GM19468 (cell line): Measurements from ENCODE around the gene RIT1.
"Not testable (repeated sequence)": the region's sequence is repeated elsewhere in the genome, so short reads cannot be mapped to it uniquely, and the experiment has no call there.

Experiments used
- ATAC-seq: cut with Tn5 transposase; IDR thresholded peaks from one replicate; pipeline ENCODE4 v1.9.1; 2021; ENCODE audit warnings: mild to moderate bottlenecking, moderate library complexity, moderate number of reproducible peaks; ENCODE audit not compliant: unreplicated experiment; ENCODE audit errors: extremely low read depth

RIT1 gene

DNA sequence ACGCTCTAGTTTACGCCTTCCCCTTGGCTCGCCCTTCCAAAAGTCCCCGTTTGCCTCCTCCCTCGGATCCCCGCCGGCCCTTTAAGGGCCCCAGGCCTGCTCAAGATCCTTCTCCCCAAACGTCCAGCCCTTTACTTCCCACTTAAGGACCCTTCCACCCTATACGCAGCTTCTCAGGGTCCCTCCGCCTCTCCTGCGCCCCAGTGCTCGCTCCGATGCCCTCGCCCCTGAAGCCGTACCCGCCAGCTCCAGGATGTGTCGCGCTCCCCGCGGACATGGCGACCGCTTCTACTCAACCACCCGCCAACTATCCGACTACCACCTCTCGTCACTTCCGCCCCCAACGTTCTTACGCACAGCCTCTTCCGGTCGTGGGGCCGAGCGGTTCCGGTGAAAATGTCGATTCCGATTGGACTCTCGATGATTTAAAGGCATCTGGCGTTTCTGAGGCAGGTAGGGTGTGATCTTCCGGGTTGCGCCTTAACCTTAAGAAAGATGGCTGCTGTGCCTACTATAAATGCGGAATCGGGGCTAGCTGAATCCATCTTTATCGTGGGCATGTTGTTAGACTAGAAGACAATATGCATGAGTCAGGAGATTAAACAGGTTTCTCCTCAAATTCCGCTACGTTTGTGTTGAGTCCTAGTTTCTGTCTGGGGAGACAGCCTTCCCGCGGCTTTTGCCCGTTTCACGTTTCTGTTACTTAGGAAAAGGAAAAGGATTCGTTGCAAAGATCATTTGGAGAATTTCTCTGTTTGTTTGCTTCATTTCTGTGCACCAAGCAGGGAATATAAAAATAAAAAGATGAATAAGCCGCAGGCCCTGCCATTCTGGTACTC lies 23.2 kb upstream of the RIT1 start, which contains the start of gene KHDC4:
Gene KHDC4, minus strand, starts transcription at position 317 of the 839 bp plus-strand sequence. Its CDS starts 40 bp downstream, at position 277.
- ATAC-seq, result peak; percentile 73

GRCh38 chr1:155933591-155934096 lies 22.5 kb upstream of the RIT1 start:
- ATAC-seq, result no peak

GRCh38 chr1:155932487-155932886 lies 21.3 kb upstream of the RIT1 start:
- no peak for ATAC-seq

DNA sequence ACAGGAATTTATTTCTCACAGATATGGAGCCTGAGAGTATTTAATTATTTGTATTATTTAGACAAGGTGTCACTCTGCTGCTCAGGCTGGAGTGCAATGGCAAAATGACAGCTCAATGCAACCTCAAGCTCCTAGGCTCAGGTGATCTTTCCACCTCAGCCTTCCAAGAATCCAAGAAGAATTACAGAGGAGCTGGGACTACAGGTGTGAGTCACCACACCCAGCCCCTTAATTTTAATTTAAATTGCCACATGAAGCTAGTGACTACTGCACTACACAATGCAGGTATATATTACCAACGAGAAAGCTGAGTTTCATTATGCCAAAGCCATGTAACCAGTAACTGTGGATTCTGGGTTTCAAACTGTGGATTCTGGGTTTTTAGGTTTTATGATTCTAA lies 20.9 kb upstream of the RIT1 start:
- ATAC-seq, result no peak

DNA sequence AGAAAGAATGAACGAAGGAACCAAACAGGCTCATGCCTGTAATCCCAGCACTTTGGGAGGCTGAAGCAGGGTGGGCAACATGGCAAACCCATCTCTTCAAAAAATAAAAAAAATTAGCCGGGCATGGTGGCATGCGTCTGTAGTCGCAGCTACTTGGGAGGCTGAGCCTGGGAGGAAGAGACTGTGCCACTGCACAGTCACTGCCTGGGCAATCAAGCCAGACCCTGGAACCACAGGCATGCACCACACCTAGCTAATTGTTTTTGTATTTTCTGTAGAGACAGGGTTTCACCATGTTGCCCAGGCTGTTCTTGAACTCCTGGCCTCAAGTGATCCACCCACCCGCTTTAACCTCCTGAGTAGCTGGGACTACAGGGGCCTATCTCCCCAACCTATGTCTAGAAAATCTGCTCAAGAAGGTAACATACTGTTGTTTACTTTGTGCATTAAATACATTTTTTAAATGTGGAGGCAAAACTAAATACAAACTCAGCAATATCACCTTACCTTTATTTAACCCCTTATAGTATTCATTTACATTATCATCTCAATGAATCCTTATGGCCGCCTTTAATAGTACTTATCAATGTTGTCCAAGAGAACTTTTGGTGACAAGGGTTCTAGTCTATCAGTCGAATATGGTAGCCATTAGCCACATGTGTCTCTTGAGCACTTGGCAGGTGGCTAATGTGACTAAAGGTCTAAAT lies 20.3 kb upstream of the RIT1 start:
- ATAC-seq, result no peak

- ATAC-seq, result not testable (repeated sequence)
Observed at GRCh38 chr1:155930725-155931124, 19.6 kb upstream of the RIT1 start.

DNA sequence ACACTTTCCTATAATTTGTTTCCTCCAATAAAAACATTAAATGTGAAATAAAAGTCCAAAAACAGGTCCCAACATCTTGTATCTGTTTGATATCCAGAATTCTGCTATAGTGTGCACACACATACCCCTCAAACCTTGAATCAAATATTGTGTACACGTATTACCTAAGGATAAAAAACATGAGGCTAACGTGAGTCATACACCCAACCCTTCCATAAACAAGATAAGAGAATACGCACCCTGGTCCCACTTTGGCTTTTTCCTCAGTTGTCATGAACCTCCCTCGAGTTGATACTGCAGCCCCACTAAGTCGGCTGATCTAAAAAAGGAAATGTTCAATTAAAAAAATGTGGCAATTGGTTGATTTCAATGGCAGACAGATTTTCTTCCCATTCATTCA lies 17.9 kb upstream of the RIT1 start:
- ATAC-seq, result no peak

DNA sequence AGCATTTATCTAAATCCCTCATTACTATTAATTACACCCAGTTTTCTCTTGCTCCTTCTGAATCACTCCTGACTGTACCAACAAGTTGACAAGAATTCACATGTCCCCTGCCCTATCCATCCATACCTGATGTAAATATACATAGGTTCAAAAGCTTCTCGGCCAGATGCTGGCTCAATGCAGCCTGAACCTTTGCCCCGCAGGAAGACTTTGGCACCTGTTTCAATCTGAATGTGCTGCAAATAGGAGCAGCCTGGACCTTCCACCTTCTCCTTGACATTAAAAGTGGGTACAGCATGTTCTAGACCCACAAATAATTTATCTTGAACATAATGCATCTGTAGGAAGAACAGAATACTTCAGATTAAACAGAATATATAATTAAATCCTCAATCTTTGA lies 14.4 kb upstream of the RIT1 start:
- no peak for ATAC-seq

GRCh38 chr1:155920717-155921116 lies 9.6 kb upstream of the RIT1 start:
- no peak for ATAC-seq

- no peak for ATAC-seq
Observed at GRCh38 chr1:155919801-155920200, 8.7 kb upstream of the RIT1 start.

GRCh38 chr1:155918660-155919059 lies 7.5 kb upstream of the RIT1 start:
- no peak for ATAC-seq

- ATAC-seq, result no peak
Observed at GRCh38 chr1:155913969-155914757, 3.0 kb upstream of the RIT1 start.

DNA sequence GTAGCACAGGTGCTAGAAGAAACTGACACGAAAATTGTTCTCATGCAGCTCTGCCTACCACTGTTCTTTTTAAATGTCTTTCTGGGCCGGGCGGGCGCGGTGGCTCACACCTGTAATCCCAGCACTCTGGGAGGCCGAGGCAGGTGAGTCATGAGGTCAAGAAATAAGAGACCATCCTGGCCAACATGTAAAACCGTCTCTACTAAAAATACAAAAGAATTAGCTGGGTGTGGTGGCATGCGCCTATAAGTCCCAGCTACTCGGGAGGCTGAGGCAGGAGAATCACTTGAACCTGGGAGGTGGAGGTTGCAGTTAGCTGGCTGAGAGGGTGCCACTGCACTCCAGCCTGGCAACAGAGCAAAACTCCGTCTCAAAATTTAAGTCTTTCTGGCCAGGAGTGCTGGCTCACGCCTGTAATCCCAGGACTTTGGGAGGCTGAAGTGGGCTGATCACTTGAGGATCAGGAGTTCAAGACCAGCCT lies 947 bp upstream of the RIT1 start:
- ATAC-seq, result no peak

DNA sequence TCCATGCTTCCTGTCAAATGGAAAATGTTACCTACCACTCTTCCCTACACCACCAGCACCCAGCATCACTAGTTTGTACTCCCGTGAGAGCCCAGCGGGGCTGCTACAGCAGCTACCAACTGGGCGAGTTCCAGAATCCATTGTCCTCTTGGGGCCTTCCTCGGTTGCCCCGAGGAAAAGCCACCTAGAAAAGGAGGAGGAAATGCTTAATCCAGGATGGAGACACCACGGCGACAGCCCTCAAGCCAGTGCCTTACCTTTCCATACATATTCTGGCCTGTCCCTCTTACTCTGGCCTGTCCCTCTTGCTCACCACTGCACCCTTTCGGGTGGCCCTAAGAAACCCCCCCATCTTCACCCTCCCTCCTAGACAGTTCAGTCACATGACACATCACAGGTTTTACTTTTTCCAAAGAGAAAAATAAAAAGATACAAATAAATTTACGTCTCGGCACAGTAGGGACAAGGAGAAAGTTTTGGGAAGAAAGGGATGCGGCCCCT lies 478 bp downstream of the RIT1 start:
- ATAC-seq, result no peak

DNA sequence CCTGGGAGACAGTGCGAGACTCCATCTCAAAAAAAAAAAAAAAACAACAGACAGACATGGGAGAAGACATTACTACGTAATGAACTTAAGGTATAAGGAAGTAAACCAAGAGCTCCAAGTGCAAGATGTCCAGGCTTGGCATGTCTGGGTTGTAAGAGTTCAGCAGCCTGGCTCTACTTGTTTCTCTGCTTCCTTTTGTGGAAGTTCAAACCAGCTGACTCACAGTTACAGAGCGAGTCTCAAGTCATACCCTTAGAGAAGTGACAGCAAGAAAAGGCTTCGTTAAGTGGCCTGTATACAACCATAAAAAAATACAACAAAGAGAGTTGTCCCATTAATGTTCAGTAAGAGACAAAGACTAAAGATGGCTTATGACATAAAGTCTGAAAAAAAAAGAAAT lies 1.3 kb downstream of the RIT1 start:
- ATAC-seq, result no peak

DNA sequence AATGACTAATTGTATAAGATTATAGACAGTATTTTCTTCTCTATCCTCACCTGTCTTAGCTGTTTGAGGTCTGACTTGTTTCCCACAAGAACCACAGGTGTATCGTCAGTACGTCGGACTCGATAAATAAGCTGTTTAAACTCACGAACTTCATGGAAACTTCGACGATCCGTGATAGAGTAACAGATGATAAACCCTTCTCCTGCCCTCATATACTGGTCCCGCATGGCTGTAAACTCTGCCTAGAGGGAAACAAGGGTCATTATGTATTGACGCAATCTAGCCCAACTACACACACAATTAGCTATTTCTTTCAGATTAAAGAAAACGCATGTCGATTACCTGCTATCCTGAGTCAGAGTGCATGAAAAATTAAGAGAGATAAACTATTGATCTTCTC lies 6.9 kb downstream of the RIT1 start:
- ATAC-seq, result no peak

GRCh38 chr1:155900161-155900560 lies 11.0 kb downstream of the RIT1 start:
- no peak for ATAC-seq

GRCh38 chr1:155899683-155900082 lies 11.5 kb downstream of the RIT1 start:
- ATAC-seq, result no peak

DNA sequence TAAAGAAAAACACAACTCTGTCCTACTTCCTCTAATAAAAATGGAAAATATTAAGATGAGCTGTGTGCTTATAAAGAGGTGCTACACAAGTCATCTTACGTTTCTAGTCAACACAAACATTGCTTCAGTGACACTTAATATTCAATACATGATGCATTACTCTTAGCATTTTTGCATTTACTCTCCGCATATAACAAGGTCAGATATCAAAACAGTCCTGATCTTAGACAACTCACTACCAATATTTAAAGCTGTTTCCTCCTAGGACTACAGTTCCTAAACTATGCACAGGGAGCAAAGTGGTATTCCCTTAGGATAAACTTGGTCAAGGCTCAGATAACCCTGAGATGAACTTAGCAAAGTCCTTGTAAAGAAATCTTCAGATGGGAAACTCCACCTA lies 12.3 kb downstream of the RIT1 start:
- no peak for ATAC-seq

- no peak for ATAC-seq
Observed at GRCh38 chr1:155897746-155898145, 13.4 kb downstream of the RIT1 start.
